Activated T-helper 17 cell treated with anti-CD3 and anti-CD28 coated beads, Interleukin-2, amount 50 U/mL, for 72 hours (primary cell): Measurements from ENCODE around the gene GSK3B. TPM values are rescaled to one million over a fixed set of nuclear protein-coding genes. Genes with fewer than 3 reads are reported as not detected.
A peak's percentile ranks its signal among the peaks of the same experiment; 100 is the strongest.

Source experiments
- ATAC-seq: fragments of 150-1000 bp; cut with Tn5 transposase; replicated peaks from 2 replicates; pipeline ENCODE4 v1.10.0; 2021; ENCODE audit warnings: mild to moderate bottlenecking, moderate library complexity
- H3K27ac Mint-ChIP-seq: one replicate; pipeline ENCODE4 v1.8.0; 2022; ENCODE audit warnings: mixed read lengths
- H3K27me3 Mint-ChIP-seq: one replicate; pipeline ENCODE4 v1.8.0; 2022; ENCODE audit warnings: mixed read lengths
- H3K36me3 Mint-ChIP-seq: one replicate; pipeline ENCODE4 v1.8.0; 2022; ENCODE audit warnings: low read depth, mild to moderate bottlenecking, mixed read lengths
- H3K4me1 Mint-ChIP-seq: one replicate; pipeline ENCODE4 v1.8.0; 2022; ENCODE audit warnings: mixed read lengths
- H3K4me3 Mint-ChIP-seq: one replicate; pipeline ENCODE4 v1.8.0; 2022; ENCODE audit warnings: mild to moderate bottlenecking, mixed read lengths
- H3K9me3 Mint-ChIP-seq: one replicate; pipeline ENCODE4 v1.8.0; 2022; ENCODE audit warnings: mixed read lengths
- total RNA-seq, 2 donors: library from RNA; stranded (reverse); gene quantifications; one replicate each; pipeline ENCODE4 v1.2.3, GENCODE V29; 2022

The GSK3B gene
- total RNA-seq, 2 donors from 2014 or later = 31.5 to 36.9 TPM

- Mint-ChIP-seq H3K4me1 (peaks cover 32% of the 10 kb centered on the region), H3K27ac (peak overlapping the region; percentile 59), H3K36me3 (peaks cover 6% of the 10 kb centered on the region), H3K4me3 (peak overlapping the region; percentile 62), H3K27me3 (no peaks in the 10 kb centered on the region), H3K9me3 (no peaks in the 10 kb centered on the region)
- peak; percentile 96 for ATAC-seq
These were observed 157.0 kb downstream of the GSK3B start for GRCh38 chr3:119937229-119937628.

DNA sequence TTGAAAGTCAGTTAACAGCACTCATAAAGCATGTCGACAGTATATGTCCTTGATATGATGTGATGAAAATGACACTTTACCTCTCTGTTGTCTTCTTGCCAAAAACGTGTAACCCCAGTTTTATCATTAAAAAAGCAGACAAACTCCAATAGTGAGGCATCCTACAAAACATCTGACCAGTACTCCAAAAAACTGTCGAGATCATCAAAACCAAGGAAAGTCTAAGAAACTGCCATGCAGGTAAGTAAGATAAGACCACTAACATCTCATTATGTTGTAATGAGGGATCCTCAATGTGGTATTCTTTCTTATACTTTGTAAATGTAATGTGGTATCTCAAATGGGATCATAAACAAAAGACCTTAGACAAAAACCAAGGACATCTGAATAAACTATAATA, 160.0 kb downstream of the GSK3B start:
- H3K9me3 Mint-ChIP-seq = no peaks in the 10 kb centered on the region
- no peaks in the 10 kb centered on the region for H3K27me3 Mint-ChIP-seq
- peaks cover 31% of the 10 kb centered on the region for H3K4me1 Mint-ChIP-seq
- no peak overlapping the region for H3K27ac Mint-ChIP-seq
- no peak for ATAC-seq
- H3K36me3 Mint-ChIP-seq = peaks cover 6% of the 10 kb centered on the region
- no peak overlapping the region for H3K4me3 Mint-ChIP-seq

DNA sequence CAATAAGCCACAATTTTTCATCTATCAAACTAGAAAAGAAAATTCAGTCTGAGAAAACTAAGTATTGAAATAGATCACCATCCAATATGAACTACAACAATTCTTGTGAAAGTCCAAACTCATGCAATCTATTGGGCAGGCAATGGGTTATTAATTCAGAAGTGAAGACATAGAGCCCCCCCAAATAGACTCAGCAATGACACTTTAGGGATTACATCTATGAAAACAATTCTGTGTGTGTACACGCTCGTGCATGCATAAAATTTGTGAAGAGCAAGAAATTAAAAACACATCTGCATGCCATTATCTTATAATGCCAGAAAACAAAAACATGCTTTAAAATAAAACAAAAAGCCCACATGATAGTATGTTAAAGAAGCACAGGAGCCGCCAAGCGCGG, 161.0 kb downstream of the GSK3B start:
- no peak overlapping the region for H3K4me3 Mint-ChIP-seq
- H3K27ac Mint-ChIP-seq = no peak overlapping the region
- peaks cover 6% of the 10 kb centered on the region for H3K36me3 Mint-ChIP-seq
- H3K9me3 Mint-ChIP-seq = no peaks in the 10 kb centered on the region
- no peaks in the 10 kb centered on the region for H3K27me3 Mint-ChIP-seq
- H3K4me1 Mint-ChIP-seq = peaks cover 27% of the 10 kb centered on the region
- no peak for ATAC-seq

DNA sequence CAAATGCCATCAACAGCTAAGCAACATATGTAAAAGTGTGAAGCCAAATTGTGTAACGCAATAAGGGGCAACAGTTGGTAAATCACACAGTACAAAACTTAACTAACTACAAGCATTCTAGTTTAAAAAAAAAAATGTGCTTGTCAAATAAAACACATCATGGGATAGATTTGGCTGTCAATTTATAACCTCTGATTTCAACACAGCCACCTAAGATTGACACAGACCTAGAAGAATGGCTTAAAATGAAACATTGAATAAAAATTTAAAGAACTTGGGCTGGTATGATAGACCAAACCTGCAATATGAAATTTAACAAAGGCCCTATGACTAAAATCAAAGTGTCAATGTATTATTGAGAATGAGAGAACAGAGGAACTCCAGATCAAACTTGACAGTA, 164.0 kb downstream of the GSK3B start:
- ATAC-seq = no peak
- Mint-ChIP-seq H3K27ac (no peak overlapping the region), H3K4me1 (peaks cover 7% of the 10 kb centered on the region), H3K27me3 (no peaks in the 10 kb centered on the region), H3K4me3 (no peak overlapping the region), H3K36me3 (peaks cover 6% of the 10 kb centered on the region), H3K9me3 (no peaks in the 10 kb centered on the region)

DNA sequence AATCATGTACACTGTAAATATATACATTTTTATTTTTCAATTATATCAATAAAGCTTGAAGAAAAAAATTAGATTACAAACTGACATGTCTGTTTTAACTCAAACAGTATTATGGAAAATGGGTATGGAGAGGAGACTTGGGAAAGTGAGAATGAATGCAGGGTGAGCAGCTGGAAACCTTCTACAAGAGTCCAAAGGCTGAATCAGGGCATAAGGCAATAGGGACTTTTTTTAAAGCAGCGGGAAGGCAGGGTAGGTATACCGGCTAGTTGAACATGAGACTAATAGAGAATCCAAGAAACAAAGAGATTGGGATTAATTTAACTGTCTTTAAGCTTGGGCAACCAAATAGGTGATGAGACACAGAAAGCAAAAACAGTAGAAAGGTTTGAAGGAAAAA, 167.1 kb downstream of the GSK3B start:
- no peak for ATAC-seq
- no peak overlapping the region for H3K4me3 Mint-ChIP-seq
- no peaks in the 10 kb centered on the region for H3K36me3 Mint-ChIP-seq
- no peak overlapping the region for H3K27ac Mint-ChIP-seq
- no peaks in the 10 kb centered on the region for H3K27me3 Mint-ChIP-seq
- peaks cover 8% of the 10 kb centered on the region for H3K4me1 Mint-ChIP-seq
- no peaks in the 10 kb centered on the region for H3K9me3 Mint-ChIP-seq

DNA sequence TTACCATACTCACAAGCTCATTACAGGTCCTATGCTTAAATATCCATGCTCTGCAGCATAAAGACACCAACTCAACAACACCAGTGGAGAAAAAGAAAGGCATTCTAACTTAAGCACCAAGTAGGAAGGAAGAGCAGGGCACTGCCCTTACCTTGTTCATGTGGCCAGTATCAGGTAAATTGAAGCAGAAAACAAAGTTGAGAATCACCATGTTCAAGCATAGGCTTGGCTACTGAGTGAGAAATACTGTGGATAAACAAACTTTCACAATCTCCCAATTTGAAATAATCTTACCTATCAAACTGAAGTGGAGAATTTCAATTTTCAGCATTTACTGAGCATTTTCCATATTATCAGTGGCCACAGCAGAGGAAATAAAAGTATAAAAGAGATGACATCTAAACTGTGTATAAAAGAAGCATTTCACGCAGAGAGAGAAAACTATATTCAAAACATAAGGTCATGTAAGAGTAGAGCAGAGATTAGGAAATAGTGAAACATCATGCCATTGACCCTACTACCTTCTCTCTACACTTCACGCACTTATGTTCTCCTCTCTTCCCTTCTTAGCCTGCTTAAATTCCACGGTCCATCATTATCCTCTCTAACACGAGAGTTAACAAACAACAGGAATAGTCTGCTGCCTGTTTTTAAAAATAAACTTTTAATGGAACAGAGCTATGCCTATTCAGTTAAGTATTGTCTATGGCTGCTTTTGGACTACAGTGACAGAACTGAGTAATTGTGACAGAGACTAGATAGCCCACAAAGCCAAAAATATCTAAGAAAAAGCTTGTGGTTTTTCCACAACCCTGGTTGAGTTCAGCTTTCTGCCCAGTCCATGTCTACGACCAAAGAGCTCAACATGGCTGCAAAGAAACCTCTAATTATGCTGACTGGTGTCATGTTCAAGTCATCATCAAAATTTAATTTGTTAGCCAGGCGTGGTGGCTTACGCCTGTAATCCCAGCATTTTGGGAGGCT, 169.8 kb downstream of the GSK3B start:
- Mint-ChIP-seq H3K27ac (no peak overlapping the region), H3K27me3 (no peaks in the 10 kb centered on the region), H3K36me3 (peaks cover 19% of the 10 kb centered on the region), H3K9me3 (no peaks in the 10 kb centered on the region), H3K4me3 (no peak overlapping the region), H3K4me1 (peaks cover 4% of the 10 kb centered on the region)
- no peak for ATAC-seq

- Mint-ChIP-seq H3K4me1 (peaks cover 8% of the 10 kb centered on the region), H3K4me3 (no peak overlapping the region), H3K27me3 (no peaks in the 10 kb centered on the region), H3K9me3 (no peaks in the 10 kb centered on the region), H3K36me3 (peaks cover 36% of the 10 kb centered on the region), H3K27ac (no peak overlapping the region)
- ATAC-seq = no peak
These were observed 175.0 kb downstream of the GSK3B start for GRCh38 chr3:119918992-119919933.

DNA sequence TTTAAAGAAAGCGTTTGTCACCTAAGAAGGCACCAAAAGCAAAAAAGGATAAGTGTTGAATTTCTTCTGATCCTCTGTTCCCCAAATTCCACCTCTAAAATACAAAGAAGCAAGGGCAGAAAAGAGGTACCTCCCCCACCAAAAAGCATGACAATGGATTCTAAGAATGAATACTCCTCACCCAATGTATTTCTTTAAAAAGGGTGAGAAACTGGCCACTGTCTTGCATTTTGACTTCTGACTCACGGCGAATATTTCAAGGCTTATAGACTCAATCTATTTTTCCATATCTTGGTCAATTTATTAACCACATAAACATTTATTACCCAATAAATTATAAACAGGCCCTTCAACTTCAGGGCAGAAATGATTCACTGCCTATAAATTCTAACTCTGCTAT, 181.2 kb downstream of the GSK3B start:
- no peaks in the 10 kb centered on the region for H3K4me1 Mint-ChIP-seq
- no peak overlapping the region for H3K4me3 Mint-ChIP-seq
- ATAC-seq = no peak
- no peaks in the 10 kb centered on the region for H3K27me3 Mint-ChIP-seq
- H3K36me3 Mint-ChIP-seq = peaks cover 58% of the 10 kb centered on the region
- no peak overlapping the region for H3K27ac Mint-ChIP-seq
- no peaks in the 10 kb centered on the region for H3K9me3 Mint-ChIP-seq

- ATAC-seq = peak; percentile 78
- no peaks in the 10 kb centered on the region for H3K27me3 Mint-ChIP-seq
- H3K27ac Mint-ChIP-seq = no peak overlapping the region
- H3K36me3 Mint-ChIP-seq = peaks cover 58% of the 10 kb centered on the region
- H3K4me1 Mint-ChIP-seq = no peaks in the 10 kb centered on the region
- H3K4me3 Mint-ChIP-seq = peak overlapping the region; percentile 7
- H3K9me3 Mint-ChIP-seq = no peaks in the 10 kb centered on the region
These were observed 182.0 kb downstream of the GSK3B start for GRCh38 chr3:119912220-119912619.

DNA sequence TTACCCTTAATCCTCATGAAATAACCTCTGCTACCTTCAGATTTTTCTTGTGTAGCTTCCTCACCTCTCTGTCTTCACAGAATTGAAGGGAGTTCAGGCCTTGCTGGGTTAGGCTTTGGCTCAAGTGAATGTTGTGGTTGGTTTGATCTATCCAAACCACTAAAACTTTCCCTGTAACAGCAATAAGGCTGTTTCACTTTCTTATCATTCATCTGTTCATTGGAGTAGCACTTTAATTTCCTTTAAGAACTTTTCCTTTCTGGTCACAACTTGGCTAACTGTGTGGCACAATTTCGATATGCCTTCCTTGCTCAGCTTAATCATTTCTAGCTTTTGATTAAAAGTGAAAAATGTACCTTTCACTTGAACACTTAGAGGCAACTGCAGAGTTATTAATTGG, 182.5 kb downstream of the GSK3B start:
- no peaks in the 10 kb centered on the region for H3K9me3 Mint-ChIP-seq
- peak overlapping the region; percentile 7 for H3K4me3 Mint-ChIP-seq
- H3K27me3 Mint-ChIP-seq = no peaks in the 10 kb centered on the region
- H3K27ac Mint-ChIP-seq = no peak overlapping the region
- H3K4me1 Mint-ChIP-seq = no peaks in the 10 kb centered on the region
- peaks cover 58% of the 10 kb centered on the region for H3K36me3 Mint-ChIP-seq
- peak; percentile 83 for ATAC-seq

DNA sequence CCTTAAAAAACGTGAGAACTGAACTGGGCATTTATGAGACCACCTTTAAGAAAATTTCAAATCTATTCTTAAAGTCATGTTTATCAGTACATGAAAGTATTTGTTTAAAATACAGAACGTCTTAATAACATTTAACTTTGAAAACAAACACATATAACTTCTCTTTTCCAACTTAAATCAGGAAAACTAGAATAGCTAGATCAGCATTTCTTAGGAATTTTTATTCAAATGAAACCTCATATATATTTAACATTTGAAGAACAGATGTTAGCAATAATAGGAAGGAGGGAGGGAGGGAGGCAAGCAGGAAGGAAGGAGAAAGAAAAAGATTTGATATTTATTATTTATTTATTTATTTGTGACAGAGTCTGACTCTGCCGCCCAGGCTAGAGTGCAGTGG, 192.2 kb downstream of the GSK3B start:
- H3K36me3 Mint-ChIP-seq = peaks cover 42% of the 10 kb centered on the region
- H3K27ac Mint-ChIP-seq = no peak overlapping the region
- H3K4me1 Mint-ChIP-seq = no peaks in the 10 kb centered on the region
- no peaks in the 10 kb centered on the region for H3K9me3 Mint-ChIP-seq
- H3K4me3 Mint-ChIP-seq = no peak overlapping the region
- no peaks in the 10 kb centered on the region for H3K27me3 Mint-ChIP-seq
- no peak for ATAC-seq

DNA sequence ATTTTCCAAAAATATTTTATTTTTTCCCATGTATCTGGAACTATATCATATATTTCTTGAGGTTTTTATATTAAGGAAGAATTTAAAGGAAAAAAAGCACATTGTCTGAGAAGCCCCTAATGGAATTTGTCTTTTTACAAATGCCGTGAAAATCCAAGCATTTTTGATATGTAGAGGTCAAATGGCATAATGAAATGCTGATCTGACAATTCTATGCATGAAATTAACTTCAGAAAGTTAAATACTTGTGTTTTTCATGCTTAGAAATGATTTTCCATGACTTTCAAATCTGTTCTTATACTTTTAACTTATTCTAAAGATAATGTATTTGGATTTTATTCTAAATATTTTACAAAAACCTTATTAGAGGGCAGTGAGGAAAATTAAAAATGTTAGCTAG, 193.1 kb downstream of the GSK3B start:
- no peaks in the 10 kb centered on the region for H3K9me3 Mint-ChIP-seq
- H3K4me3 Mint-ChIP-seq = no peak overlapping the region
- no peak overlapping the region for H3K27ac Mint-ChIP-seq
- H3K36me3 Mint-ChIP-seq = peaks cover 48% of the 10 kb centered on the region
- no peaks in the 10 kb centered on the region for H3K27me3 Mint-ChIP-seq
- H3K4me1 Mint-ChIP-seq = no peaks in the 10 kb centered on the region
- ATAC-seq = no peak

DNA sequence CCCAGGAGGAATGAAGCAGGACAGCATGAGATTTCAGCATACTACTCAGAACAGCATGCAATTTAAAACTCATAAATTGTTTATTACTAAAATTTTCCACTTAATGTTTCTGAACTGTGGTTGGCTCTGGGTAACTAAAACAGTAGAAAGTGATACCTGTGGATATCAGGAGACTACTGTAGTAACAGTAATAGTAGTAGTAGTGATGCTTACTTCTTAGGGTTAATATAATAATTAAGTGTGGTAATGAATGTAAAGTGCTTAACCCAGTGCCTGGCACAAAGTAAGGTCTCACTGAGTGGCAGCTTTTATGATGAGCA, 195.1 kb downstream of the GSK3B start:
- Mint-ChIP-seq H3K9me3 (no peaks in the 10 kb centered on the region), H3K27ac (no peak overlapping the region), H3K27me3 (no peaks in the 10 kb centered on the region), H3K36me3 (peaks cover 50% of the 10 kb centered on the region), H3K4me1 (no peaks in the 10 kb centered on the region), H3K4me3 (no peak overlapping the region)
- peak; percentile 23 for ATAC-seq

DNA sequence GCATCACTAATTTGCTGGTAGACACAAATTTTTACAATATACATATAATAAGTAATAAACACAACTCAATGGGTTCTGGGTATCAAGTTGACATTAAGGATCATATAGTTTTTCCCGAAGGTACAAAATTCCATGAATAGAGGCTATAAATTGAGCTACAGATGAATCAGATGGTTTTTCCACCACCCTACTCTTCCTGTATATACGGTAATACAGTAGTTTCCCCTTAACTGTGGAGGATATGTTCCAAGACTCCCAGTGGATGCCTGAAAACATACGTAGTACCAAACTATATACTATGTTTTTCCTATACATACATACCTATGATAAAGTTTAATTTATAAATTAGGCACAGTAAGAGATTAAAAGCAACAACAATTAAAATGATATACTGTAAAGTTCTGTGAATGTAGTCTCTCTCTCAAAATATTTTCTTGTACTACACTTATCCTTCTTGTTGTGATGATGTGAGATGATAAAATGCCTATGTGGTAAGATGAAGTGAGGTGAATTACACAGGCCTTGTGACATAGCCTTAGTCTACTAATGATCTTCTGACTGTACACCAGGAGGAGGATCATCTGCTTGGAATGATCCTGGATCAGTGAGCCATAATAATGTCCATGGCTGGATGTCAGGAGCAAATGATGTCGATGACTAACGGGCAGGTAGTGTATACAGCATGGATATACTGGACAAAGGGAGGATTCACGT, 195.6 kb downstream of the GSK3B start:
- ATAC-seq = no peak
- no peak overlapping the region for H3K4me3 Mint-ChIP-seq
- H3K4me1 Mint-ChIP-seq = no peaks in the 10 kb centered on the region

More for the DNA sequence above, 195.6 kb downstream of the GSK3B start:
- Mint-ChIP-seq H3K27ac (no peak overlapping the region), H3K27me3 (no peaks in the 10 kb centered on the region), H3K36me3 (peaks cover 45% of the 10 kb centered on the region), H3K9me3 (no peaks in the 10 kb centered on the region)
